Measurements from ENCODE around the gene MYADML2. TPM values are rescaled to one million over a fixed set of nuclear protein-coding genes. Genes with fewer than 3 reads are reported as not detected.

Gene MYADML2
- total and polyA plus RNA-seq, 2 of the 8 experiments (the other 6 are each of a cell fraction or from before 2014, with no cell fraction given), result 0.26 to 0.47 TPM

DNA sequence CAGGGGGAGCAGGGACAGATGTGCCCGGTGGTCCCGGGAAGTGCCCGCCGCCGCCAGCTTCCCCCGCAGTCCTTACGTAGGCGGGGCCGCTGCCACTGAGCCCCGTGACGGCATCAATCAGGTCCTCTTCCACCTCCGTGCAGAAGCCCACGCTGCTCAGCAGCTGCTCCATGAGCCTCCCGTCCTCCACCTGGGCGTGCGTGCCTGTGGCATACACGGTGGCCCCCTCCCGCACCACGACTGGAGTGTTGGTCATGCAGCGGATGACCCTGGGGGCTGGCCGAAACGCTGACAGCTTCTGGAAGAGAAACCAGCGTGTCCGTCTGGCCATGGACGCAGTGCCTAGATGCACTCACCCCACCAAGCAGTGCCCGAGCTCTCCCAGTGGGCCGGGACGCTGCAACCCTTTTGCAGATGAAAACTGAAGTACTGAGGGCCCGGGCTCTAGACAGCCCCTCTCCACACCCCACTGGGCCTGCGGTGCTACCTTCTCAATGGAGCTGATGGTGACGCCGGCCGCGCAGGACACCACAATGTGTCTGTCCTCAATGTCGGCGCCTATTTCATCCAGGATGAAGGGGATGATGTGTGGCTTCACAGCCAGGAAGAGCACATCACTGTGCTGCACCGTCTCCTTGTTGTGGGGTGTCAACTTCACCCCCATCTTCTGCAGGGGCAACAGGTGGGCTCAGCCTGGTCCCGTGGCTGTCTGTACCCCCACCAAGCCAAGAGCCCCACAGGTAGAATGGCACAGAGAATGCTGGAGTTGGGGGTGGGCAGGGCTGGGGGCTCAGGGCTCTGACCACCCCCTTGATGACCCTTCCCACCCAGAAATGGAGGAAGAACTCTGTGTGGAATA lies 12.0 kb downstream of the MYADML2 start (continued):
- TF ChIP-seq, protein P1, sequence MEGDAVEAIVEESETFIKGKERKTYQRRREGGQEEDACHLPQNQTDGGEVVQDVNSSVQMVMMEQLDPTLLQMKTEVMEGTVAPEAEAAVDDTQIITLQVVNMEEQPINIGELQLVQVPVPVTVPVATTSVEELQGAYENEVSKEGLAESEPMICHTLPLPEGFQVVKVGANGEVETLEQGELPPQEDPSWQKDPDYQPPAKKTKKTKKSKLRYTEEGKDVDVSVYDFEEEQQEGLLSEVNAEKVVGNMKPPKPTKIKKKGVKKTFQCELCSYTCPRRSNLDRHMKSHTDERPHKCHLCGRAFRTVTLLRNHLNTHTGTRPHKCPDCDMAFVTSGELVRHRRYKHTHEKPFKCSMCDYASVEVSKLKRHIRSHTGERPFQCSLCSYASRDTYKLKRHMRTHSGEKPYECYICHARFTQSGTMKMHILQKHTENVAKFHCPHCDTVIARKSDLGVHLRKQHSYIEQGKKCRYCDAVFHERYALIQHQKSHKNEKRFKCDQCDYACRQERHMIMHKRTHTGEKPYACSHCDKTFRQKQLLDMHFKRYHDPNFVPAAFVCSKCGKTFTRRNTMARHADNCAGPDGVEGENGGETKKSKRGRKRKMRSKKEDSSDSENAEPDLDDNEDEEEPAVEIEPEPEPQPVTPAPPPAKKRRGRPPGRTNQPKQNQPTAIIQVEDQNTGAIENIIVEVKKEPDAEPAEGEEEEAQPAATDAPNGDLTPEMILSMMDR (IDR thresholded peaks at IDR 0.05; ENCODE audit: control extremely low read depth in 1 of 3, insufficient read depth in 1 of 3, low read depth in 1 of 3, low read length in 3 of 3), result no peak
- TF ChIP-seq HDAC6 (IDR thresholded peaks at IDR 0.05; ENCODE audit: low read depth, low read length) (no peak), TAF7 (optimal IDR thresholded peaks at IDR 0.05; ENCODE audit: borderline replicate concordance, low read depth, low read length) (no peak), SP2 (IDR thresholded peaks at IDR 0.05; ENCODE audit: low read length) (no peak), HDAC2 (IDR thresholded peaks at IDR 0.05; ENCODE audit: borderline replicate concordance in 1 of 2, low read depth in 2 of 2, low read length in 2 of 2) (no peak)
- TF ChIP-seq, protein P2, sequence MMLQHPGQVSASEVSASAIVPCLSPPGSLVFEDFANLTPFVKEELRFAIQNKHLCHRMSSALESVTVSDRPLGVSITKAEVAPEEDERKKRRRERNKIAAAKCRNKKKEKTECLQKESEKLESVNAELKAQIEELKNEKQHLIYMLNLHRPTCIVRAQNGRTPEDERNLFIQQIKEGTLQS (IDR thresholded peaks at IDR 0.05; ENCODE audit: insufficient read depth, low read depth, low read length), result no peak
- TF ChIP-seq, protein P3, sequence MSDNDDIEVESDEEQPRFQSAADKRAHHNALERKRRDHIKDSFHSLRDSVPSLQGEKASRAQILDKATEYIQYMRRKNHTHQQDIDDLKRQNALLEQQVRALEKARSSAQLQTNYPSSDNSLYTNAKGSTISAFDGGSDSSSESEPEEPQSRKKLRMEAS (IDR thresholded peaks at IDR 0.05), result no peak
